ENCODE results near the gene ITPKB.
"Not testable (repeated sequence)": the region's sequence is repeated elsewhere in the genome, so short reads cannot be mapped to it uniquely, and the experiment has no call there.

The ITPKB gene

GRCh38 chr1:226649244-226649643 is 89.8 kb downstream of the ITPKB start:
- DNase-seq: no peak

- no peak for DNase-seq
Measured at GRCh38 chr1:226648421-226648820, 90.7 kb downstream of the ITPKB start.

GRCh38 chr1:226647719-226648118 is 91.4 kb downstream of the ITPKB start:
- no peak for DNase-seq

DNA sequence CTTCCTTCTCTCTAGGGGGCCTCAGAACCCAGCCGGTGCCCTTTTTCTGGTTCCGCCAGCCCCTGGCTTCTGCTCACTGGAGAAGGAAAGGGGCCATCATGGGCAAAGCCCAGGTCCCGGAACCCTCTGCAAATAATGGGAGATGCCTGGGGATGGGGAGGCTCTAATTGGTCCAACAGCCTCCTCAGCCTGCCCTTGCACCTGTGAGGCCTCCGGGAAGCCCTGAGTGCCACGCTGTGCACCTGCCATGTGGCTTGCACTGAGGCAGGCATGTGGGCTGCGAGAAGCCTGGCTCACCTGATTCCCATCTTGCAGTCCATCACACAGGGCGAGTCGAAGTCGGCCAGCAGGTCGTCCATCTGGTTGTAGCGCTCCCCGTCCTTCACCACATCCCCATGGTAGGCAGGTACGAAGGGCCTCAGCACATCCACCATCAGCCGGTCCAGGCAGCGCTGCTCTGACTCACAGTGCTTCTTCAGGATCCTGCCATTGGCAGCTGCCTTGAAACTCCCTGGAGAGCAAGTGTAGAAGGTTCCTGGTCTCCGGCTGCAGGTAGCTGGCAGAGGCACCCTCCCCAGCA is 92.1 kb downstream of the ITPKB start:
- no peak for DNase-seq

DNA sequence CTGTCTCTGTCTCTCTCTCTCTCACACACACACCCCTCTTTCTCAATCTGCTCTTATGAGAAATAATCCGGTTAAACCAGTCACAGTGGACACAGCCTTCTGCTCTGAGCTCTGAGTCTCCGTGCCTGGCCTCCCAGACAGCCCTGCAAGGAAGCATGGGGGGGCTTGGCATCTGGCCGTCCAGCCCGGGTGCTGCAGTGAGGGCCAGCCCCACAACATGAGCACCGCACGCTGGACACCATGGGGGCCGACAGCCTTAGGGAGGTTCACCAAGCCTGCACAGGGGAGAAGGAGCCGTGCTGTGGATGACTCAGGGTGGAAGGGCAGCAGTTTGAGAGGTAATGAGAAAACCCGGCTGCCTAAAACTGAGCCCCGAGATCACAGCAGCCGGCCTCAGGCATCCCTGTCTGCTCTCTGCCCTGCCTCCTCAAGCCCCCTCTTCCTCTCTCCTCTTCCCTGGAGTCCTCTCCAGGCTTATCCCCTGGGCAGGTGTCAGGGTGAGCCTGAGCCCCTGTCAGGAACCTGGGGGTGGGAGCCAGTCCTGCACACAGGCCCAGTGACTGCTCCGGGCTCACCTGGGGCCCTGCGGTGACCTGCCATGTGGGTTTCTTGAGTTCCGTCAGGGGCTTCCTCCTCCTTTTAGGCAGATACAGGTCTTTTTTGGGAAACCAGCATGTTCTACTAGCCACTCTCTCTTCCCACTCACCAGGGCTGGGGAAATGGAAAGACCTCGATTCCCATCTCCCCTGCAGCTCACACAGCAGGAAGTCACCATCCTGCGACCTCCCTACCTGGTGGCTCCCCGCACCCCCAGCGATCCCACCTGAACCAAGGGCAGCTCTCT is 92.8 kb downstream of the ITPKB start:
- no peak for DNase-seq

DNA sequence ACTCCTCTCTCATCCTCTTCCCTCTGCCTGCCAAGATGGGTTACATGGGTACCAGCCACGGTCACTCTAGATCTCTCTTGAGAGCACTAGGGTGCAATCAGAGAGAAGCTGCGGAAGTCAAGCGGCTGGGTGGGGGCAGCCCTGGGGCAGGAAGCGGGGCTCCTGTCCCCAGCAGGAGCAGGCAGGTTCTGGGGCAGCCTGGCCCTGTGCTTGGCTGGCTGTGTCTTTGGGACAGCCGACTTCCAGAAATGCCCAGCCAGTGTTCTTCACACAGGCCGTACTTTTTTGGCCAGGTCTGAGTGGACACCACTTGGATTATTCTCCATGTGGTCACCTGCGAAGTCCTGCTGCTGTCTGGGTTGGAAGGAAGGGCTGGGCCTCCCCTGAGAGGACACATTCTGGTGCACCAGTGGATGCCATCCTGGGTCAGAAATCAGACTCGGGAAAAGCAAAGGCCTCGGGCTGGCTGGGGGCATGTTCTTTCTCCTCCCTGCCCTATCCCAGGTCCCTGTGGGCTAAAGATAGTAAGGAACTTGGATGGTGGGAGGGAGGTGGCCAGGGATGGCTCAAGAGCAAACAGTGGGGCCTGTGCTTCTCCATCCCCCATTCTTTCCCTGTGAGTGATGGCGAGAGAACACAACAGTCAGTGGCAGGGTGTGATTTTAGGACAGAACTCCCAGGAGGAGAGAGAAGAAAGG is 93.7 kb downstream of the ITPKB start:
- no peak for DNase-seq

- DNase-seq: no peak
Measured at GRCh38 chr1:226644541-226645176, 94.4 kb downstream of the ITPKB start.

DNA sequence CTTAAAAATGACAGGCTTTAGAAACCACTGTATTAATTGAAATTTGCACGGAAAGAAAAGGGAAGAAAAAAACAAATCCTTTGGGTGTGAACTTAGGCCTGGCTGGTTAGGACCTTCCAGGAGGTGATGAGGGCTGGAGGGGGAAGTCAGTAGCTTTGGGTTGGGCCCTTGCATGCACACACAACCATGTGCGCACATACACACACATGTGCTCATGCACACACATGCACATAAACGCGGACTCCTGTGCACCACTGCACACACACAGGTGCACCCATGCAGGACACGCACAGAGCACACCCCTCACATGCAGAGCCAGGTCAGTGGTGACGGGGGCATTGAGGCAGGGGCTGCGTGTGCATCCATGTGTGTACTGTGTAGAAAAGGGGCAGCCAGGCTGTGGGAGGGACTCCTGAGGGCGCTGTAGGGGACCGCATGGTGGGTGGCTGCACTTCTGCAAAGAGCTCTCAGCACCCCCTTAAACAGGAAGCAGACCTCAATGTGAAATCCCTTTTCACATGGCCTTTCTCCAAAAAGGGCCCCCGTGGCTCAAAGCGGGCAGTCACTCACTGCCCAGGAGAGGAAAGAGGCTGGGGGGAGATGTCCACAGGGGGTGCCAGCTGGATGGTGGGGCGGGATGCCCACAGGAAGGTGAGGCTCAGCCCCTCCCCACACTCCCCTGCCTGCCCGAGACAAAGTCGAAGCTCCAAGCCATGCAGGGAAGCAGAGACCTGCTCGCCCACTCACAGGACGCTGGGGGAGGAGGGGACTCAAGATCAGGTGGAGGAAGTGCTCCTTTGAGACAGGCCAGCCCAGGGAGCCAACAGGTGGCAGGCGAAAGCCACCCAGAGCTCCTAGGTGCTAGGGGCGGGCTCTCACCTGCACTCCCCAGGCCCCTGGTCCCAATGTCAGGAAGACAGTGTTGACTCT is 95.2 kb downstream of the ITPKB start:
- DNase-seq: peak; percentile 82 to 90

- peak; percentile 93 to 96 for DNase-seq
Measured at GRCh38 chr1:226643177-226643576, 95.9 kb downstream of the ITPKB start.

DNA sequence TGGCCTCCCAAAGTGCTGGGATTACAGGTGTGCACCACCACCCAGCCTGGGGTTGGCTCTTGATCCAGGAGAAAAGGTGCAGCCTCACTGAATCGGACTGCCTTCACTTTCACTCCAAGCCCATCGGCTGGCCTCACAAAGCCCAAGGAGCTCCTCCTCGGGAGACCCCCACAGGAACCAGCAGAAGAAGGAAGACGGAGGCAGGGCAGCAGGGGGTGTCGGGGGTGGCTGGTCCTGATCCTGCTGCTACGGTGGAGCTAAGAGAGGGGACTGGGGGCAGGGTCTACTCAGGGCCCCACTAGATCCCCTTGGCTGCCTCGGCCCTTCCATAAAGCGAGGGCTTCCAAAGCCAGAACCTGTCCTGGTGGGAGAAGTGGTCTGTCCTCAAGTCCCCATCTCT is 96.7 kb downstream of the ITPKB start:
- DNase-seq: no peak

DNA sequence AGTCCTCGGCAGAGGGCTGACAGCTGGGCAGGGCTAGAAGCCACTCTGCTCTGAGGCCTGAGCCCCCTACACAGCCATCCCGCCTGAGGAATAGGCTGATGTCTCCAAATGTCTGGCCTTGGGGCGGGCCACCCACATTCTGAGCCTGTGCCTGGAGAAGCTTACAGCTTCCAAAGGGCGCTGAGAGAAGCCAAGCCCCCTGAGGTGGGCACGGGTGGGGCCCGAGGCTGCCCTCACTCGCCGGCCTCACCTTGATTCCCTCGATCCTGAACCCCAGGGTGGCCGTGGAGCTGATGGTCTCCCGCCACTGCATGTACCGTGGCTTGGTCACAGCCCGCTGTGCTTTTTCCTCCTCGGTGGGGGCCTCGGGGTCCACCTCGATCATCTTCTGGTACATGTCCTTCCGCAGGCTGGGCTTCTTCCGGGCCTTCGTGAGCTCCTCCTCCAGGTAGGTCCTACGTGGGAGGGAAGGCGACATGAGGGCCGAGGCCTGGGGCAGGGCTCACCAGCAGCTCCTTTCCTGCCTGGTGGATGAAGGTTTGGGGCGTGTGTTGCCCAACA is 97.3 kb downstream of the ITPKB start:
- no peak for DNase-seq

DNA sequence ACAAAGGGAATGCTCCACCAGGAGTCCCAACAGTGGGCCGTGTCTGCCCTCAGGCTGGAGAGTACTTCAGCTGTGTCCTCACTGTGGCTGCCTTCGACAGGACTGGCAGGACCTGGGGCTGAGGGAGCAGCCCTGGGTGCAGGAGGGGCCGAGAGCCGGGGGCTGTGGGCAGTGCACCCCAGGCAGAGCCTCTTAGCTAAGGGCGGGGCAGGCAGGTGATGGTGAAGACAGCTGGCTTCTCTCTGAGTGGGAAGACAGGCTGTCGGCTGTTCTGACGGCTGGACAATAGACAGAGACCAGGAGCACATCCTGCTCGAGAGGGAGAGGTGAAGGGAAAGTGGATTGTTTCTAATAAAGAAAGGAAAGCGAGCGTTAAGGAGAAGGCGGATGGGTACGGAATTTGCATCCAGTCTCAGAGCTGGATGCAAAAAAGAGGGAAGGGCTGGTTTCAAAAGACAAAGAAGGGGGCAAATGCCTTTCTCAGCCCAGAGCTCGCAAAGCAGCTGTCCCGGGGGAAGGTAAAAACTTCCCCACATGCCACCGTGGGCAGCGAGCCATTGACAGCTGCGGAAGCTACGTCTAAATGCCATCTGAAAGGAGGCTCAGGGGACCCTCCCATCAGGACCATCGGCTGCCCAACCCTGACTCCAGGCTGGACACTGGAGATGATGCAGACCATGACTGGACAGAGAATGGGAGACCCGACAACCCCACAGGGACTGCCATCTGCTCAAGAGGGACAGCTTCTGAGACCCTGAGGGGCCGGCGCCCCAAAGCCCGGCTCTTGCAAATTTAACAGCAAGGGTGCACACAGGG is 98.6 kb downstream of the ITPKB start:
- DNase-seq: no peak

DNA sequence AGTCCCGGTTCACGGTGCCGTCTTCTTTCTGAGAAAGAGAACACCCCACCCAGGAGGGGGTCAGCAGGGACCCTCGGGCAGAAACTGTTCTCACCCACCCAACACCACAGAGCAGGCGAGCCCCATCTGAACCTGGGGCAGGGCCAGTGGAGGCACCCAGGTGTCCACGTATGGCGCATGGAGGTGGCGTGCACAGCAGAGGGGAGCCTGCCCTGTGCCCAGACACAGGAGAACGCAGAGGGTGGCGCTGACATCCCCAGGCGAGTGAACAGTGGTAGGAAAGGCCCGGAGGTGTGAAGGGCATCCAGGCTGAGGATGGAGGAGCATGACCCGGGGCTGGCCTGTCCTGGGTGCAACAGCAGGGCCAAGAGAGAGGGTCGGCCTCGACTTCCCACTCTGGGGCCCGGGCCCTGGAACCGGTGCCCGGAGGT is 99.4 kb downstream of the ITPKB start:
- DNase-seq: no peak

- not testable (repeated sequence) for DNase-seq
Measured at GRCh38 chr1:226639206-226639605, 99.9 kb downstream of the ITPKB start.

DNA sequence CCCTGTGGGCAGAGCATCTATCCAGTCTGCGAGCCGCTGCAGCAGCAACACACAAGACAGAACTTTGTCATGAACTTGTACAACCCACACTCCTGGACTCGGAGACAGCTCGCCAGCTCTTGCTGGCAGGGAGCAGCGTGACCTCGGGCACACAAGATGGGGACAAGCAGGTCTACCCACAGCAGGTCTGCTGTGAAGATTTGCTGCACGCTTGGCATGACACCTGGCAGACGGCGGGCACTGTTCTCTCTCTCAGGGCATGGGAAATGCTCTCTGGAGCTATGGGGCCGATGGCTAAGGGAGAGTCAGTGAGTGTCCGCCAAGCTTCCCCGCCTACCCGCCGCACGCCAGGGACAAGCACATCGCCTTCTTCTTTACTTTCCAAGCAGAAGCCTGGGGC is 100.5 kb downstream of the ITPKB start:
- DNase-seq: no peak

- DNase-seq: no peak
Measured at GRCh38 chr1:226638001-226638601, 101.0 kb downstream of the ITPKB start.

GRCh38 chr1:226637147-226637935 is 101.7 kb downstream of the ITPKB start:
- no peak for DNase-seq

GRCh38 chr1:226636847-226637096 is 102.3 kb downstream of the ITPKB start:
- no peak for DNase-seq

- DNase-seq: no peak
Measured at GRCh38 chr1:226635456-226635941, 103.6 kb downstream of the ITPKB start.
